AG08395 (cell line): ENCODE measurements around the gene FAM13C.
"Not testable (repeated sequence)": the region's sequence is repeated elsewhere in the genome, so short reads cannot be mapped to it uniquely, and the experiment has no call there.

Source experiments
- DNase-seq: peaks from one replicate; pipeline ENCODE4 v3.0.0; 2012; ENCODE audit warnings: mixed read lengths, low spot score

The FAM13C gene

DNA sequence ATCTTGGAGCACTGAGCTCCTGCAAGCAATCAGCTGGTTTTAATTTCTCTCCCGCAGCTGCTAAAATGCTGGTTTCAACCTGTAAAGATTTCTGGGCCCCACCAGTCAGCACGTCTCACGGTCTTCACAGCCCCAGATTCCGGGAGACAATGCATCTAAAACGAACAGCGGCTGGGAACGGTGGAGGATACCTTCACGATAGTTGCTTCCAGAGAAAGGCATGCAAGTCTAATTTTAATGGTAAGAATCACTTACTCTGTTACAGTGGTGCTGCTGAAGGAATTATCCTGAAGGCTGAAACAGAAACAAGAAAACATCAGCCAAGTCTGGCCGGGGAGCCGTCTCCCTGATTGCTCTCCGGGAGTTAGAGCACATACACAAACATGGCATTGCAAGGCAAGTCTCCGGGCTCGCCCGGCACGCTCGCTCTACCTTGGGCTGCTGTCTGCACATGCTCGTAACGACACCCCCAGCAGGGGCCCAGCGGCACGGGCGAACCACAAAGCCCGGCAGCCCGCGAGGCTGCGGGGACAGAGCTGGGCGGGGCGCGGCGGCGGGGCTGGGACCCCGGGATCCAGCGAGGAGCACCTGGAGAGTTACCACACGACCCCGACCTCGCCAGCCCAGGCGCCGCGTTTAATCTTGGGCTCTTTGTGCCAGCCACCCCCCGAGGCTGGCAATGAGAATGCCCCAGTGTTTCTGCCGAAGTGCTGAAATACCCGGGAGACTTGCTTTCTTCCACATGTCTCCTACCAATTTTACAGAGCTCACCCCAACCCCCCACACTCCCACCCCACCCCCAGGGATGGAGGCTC lies at the start of gene FAM13C:
TSS of gene FAM13C (minus strand) at position 406 of the 815 bp plus-strand sequence. CDS start at position 317, 89 bp downstream.
- DNase-seq: peak; percentile 58

DNA sequence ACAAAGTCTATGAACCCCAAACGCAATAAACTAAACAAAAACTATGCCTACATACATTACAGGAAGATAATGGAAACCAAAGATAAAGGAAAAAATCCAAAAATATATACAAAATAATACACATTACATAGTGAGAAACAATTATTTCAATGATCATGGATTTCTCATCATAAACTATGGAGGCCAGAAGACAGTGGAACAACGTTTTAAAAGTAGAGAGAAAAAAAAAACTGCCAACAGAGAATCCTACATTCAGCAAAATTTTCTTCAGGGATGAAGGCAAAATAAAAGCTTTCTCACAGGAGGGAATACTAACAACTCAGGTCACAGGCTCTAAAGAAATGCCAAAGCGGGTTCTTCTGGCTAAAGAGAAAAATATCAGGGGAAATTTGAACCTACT lies 42.9 kb upstream of the FAM13C start:
- no peak for DNase-seq

DNA sequence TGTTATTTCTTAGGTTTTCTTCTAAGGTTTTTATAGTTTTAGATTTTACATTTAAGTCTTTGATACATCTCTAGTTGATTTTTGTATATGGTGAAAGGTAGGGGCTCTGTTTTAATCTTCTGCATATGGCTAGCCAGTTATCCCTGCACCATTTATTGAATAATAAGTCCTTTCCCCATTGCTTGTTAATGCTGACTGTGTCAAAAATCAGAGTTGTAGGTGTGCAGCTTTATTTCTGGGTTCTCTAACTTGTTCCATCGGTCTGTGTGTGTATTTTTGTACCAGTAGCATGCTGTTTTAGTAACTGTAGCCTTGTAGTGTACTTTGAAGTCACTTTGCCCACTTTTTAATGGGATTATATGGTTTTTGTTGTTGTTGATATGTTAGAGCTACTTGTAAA lies 37.9 kb upstream of the FAM13C start:
- DNase-seq: no peak

DNA sequence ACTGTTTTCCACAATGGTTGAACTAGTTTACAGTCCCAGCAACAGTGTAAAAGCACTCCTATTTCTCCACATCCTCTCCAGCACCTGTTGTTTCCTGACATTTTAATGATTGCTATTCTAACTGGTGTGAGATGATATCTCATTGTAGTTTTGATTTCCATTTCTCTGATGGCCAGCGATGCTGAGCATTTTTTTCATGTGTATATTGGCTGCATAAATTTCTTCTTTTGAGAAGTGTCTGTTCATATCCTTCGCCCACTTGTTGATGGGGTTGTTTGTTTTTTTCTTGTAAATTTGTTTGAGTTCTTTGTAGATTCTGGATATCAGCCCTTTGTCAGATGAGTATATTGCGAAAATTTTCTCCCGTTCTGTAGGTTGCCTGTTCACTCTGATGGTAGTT lies 37.0 kb upstream of the FAM13C start:
- DNase-seq: not testable (repeated sequence)

DNA sequence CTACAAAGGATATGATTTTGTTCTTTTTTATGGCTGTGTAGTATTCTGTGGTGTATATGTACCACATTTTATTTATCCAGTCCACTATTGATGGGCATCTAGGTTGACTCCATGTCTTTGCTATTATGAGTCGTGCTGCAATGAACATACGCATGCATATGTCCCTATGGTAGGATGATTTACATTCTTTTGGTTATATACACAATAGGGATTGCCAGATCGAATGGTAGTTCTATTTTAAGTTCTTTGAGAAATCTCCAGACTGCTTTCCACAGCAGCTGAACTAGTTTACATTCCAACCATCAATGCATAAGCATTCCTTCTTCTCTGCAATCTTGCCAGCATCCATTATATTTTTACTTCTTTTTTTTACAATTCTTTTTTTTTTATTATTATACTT lies 35.6 kb upstream of the FAM13C start:
- no peak for DNase-seq

DNA sequence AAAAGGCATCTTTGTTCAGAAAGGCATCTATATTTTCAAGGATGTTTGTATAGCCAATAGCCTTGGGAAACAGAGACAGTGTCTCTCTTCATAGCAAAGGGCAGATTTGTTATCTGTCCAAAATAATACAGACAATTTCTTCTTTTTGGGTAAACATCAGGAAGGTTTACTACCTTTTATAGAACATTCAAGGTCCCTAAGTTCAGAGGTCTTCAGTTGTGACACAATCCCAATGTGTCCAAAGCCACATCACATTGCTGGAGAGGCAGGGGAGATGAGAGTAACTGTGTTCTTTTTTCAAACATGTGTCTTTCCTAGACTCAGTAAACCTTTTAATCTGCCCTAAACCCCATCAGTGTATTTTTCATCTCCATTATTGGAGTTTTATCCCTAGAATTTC lies 33.6 kb upstream of the FAM13C start:
- no peak for DNase-seq

DNA sequence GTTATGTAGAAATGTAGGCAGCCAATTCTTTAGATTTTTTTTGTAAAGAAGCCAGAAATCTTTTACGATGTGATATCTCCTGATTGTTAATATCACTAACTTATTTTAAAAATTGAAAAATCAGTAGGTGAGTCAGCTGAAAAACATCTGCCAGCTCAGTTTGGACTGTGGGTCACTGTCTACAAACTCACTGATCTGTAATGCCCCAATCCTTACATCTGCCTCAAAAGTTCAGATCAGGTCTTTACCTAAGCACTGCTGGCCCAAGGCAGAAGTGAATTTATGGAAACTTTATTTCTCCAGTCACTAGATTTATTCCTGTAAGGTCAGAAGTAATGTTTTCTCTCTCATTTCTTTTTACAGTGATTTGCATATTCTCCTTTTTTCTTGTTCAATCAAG lies 31.0 kb upstream of the FAM13C start:
- peak; percentile 3 for DNase-seq

DNA sequence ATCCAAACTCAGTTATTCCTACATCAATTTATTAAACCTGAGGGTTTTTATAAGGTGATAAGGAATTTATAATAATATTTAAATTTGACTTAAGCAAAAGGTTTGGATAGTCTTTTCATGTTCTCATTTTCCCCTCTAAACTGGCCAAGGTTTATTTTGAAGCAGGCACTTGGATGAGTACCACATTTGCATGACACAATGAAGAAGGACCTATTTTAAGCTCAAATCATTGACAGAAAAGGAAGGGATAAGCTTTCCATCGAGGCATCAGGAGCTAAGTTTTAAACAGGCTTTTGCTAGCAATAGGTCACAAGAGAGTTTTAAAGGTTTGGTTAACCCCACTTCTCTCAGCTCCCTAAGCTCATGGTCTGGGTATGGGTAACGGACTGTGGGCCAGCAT lies 28.7 kb upstream of the FAM13C start:
- DNase-seq: no peak

DNA sequence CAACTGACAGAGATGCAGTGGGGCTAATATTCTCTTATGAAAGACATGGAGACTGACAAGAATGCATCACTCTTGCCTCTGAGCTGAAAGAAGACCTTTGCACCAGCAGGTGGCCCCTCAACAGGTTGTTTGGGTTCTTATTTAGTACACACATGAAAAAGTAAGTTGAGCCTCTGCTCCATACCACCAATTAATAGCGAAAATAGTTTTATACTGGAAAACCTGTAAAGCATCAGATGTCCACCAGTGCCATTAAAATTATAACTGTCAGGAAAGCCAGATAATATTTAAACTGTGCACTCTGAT lies 26.3 kb upstream of the FAM13C start:
- no peak for DNase-seq

DNA sequence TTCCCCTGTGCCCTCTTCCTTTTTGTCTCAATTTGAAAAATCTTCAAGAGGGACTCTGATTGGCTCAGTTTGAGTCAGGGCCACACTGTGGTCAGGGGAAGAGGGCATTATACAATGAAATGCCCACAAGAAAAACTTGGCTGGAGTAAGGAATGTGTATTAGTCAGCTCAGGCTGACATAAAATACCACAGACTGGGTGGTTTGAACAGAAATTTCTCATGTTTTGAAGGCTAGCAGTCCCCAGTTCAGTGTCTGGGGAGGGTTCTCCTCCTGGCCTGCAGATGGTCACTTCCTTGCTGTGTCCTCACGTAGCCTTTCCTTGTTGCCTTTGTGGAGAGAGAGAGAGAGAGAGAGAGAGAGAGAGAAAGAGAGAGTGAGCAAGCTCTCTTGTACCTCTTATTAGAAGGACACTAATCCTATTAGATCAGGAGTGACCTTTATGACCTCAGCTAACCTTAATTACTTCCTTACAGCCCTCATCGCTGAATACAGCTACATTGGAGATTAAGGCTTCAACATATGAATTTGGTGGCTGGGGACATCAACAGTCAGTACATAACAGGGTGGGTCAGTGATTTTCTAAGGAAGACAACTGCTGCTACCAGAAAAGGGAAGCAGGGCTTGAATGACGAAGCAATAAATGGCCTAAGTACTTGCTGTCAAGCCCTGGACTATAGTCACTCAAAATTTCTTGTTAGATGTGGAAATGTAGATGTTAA lies 25.8 kb upstream of the FAM13C start:
- DNase-seq: peak; percentile 88

DNA sequence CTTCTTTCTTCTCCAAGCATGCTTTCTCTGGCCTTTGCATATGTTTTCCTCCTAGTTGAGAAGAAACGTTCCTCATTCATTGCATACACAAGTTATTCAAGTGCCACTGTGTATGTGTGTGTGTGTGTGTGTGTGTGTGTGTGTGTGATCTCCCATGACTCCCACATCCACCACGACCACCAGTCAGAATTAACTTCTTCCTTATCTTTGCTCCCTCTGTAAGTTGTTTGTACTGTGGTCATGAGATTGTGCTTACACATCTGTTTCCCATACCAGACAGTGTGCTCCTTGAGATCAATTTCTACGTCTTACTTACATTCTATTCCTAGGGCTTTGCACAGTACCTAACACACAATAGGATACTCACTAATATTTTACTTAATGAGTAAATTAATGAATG lies 22.4 kb upstream of the FAM13C start:
- no peak for DNase-seq

DNA sequence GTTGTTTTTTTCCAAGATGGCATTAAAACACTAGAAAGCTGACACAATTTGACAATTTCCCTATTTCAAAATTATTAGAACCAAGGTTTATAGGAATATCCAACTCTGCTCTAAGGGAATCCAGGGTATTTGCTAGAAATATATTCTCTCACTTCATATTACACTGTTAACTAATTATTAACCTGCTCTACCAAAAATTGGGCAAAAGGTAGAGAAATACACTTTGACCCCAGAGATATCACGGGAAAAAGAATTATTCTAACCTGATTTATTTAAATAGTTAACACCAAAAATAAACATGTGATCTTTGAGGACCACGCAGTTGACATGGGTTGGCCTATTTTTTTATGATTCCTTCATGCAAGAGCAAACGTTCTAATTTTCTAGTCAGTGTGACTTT lies 21.6 kb upstream of the FAM13C start:
- no peak for DNase-seq

DNA sequence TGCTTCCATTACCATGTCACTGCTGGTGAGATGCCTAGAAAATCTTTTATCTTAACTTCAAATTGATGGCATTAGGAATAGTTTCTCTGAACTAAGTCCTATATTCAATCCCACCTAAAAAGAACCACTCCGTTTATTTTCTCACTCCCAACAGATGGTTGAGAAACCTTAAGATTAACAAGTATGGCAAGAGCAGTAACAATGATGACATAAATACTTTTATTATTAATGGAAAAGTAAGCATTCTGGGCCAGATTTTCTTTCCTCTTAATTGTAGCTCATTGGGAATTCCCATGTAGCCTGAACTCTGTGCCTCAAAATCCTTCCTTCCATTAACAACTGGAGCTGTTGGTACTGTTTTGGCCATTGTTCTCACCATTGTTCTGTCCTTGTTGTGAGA lies 21.1 kb upstream of the FAM13C start:
- DNase-seq: no peak

DNA sequence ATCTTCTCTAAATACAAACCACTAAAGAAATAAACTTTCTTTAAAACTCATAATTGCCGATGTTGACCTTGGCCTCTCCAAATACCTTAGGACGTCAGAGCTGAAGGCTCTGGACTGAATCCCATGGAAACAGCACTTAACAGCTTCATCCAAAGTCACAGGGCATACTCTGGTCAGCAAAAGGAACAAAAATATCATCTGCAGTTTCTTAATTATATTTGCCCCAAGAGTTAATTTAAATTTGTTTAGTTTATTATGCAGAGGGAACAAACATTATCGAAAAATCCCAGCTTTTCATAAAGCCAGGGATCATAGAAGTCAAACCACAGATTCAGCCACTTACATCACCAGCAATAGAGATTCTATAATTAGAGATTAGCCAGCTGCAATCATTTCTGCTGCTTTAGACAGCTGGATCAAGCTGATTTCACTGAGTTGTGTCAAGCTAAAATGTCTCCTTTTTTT lies 20.5 kb upstream of the FAM13C start:
- no peak for DNase-seq

DNA sequence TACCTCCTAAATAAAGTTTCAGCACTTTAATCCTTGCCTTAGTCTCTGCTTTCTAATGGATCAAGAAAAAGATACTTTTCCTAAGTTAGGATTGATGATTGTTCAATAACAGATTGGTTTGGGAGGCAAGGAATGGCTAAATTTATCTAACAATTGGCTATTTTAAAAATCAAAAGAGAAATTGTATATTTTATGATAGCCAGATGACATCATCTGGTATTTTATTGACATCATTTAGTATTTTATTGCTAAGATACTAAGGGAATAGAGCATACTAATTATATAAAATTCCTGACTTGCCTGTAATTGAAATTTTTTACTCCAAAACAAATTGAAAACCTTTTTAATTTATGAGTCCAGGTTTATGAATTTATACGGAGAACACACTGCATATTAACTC lies 19.3 kb upstream of the FAM13C start:
- DNase-seq: no peak

DNA sequence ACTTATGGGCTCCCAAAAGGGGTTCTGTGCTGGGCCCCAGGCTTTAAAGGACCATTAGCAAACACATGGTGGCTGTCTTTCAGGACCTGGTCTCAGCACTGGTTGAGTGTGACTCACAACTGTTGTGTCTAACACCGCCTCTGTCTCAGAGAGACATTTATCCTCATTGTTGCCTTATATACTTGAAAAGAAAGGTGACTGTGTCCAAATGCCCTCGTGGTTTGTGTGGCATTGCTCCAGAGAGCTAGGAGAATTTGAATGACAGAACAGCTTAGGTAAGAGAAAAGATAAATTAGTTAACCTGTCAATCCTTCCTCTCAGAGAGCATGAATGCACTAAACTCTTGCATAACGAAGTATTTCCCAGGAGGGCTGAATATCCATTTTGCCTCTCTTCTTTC lies 14.5 kb upstream of the FAM13C start:
- DNase-seq: no peak

DNA sequence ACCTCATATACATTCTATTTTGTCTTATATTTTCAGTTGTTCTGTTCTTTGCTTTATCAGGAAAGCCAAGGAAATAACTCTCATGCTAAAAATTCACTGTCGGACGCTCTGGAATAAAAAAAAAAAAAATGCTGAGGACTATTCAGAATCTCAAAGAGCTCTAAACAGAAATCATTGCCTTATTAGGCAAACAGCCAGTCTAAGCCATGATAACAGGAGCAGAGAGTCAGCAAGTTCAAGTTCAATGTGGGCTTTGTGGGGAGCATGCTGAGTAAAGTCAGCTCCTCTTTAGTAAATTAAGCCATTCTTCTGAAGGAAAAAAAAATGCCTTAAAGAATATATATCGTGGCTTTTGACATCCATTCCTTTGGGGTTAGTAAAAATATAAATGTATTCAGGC lies 13.6 kb upstream of the FAM13C start:
- no peak for DNase-seq

DNA sequence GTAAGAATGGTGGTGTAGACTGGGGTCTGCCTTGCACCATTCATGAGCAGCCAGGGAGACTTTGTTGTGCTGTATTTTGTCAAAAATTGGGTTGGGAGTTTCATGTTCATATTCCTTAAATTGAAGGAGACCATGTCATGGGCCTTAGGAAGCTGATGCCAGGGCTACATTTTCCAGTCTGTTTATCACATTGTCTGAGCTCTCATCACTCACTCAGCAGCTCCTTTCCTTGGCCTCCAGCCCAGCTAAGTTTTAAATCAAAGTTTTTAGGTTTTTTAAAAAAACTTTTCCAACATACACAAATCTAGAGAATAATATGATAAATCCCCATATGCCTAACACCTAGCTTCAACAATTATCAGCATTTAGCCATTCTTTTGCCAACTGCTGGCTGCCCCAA lies 12.6 kb upstream of the FAM13C start:
- no peak for DNase-seq

DNA sequence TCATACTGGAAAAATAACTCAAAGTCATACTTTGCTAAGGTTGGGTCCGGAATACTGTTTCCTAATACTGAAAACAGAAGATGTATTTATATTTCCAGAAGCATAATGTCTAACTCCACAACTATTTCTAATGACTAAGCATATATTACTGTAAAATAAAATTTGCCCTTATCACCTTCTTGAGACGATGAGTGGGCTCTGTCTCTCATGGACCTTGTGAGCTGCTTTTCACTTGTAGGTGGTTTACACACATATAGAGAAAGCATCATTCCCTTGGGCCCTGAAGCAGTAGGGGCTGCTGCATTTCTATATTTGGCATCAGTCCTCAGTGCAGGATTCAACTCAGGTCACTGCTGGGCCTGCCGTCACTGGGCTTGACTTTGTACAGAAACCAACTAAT lies 10.7 kb upstream of the FAM13C start:
- no peak for DNase-seq

DNA sequence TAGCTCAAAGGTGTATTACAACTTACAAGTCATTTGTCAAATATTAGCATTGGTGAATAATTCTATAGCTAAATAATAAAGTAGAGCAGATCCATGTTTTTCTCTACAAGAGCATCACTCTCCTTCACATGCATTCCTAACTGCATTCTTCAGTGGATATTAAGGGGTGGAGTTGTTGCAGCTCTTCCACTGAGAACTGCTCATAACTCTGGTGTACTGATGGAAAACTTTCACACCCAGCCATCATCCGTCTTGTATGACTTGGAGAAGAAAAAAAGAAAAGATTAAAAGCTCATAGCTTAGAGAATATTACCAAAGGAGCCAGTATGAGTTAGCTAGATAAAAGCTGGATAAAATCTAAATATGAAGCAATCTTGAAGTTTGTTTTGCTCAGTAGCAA lies 10.2 kb upstream of the FAM13C start:
- DNase-seq: peak; percentile 41

DNA sequence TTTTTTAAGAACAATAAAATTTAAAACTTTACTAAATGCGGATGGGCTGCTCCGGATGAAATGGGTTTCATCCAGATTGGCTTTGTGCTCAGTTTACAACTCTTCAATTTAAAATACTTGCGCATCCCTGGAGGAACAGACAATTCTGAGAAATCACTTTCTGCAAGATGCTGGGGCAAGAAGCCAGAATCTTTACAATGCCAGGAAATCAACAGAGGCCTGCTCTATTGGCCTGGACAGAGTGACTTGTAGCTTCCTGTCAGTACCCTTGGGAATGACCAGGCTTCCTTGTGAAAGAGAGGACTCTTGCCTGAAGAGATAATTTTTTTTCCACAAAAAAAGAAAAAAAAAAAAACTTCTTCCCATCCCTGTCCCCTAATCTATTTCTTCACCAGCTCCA lies 3.9 kb upstream of the FAM13C start:
- no peak for DNase-seq

DNA sequence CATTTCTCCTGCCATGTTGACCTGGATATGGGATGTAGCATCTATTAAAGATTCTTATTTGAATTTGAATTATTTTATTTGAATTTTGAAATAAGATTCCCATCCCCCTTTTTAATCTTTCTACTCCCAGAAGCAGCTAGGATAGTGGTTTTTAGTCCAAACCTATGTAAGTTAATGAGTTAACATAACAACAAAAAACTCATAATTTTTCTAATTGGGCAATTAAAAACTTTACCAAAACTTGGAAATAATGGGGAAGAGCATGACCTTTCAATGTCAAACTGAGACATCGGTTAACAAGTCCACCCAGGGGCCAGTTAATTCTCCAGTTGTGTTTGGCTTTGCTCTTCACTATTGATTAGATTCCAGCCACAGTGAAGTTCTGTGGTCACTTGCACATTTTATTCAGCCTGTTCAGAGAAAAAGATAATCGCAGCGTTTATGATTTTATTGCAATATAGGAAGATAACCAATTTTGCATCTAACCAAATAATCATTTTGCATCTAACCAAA lies 1.2 kb upstream of the FAM13C start:
- DNase-seq: no peak

DNA sequence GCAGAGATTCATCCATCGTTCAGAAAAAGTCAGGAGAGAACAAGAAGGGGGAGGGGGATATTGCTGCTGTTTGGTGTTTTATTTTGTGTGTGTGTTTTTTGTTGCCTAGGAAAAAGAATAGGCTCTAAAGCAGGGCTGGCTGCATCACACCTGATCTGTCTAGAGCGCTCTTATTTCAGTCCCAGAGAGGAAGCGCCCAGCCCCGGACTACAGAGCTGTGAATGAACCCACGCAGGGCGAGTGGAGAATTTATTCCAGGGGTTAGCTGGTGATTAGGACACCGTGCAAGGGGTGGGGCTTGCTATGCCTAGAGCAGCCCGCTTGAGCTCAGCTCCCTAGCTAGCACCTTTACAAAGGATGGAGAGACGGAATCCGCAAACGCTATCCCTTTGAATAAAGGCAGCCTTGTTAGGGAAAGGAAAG lies 621 bp upstream of the FAM13C start:
- peak; percentile 39 for DNase-seq
